Measurements from ENCODE around the gene S1PR5.
"Not testable (repeated sequence)": the region's sequence is repeated elsewhere in the genome, so short reads cannot be mapped to it uniquely, and the experiment has no call there.

S1PR5 gene

DNA sequence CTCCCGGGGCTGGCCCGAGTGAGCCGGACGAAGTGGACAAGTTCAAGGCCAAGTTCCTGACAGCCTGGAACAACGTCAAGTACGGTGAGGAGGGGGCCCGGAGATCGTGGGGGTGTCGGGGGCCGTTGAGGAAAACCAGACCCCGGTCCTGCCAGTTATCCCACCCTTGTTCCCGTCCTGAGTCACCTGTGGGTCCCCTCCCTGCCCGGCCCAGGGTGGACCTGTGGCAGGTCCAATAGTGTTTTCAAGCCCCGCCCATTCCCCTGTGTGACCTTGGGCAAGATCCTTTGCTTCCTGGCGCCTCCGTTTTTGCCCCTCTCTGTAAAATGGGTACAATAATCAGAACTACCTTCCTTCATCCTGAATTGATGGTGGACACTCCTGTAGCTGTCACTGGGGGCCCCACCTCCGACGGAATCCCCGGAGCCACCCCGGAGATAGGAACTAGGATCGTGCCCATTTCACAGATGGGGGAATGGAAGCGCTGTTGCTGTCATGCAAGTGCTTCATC, 27.1 kb upstream of the S1PR5 start:
- DNase-seq, result peak in 3 of 4 experiments; percentile 20 to 43 (median 26)

- DNase-seq, result peak; percentile 78 to 92 (median 89)
Observed at GRCh38 chr19:10543420-10544241, 26.4 kb upstream of the S1PR5 start, which contains the start of gene ATG4D. Gene ATG4D, plus strand, starts transcription at chr19:10543904. Its CDS starts 187 bp downstream, at chr19:10544091.

- DNase-seq, result no peak
Observed at GRCh38 chr19:10543059-10543419, 25.8 kb upstream of the S1PR5 start.

- DNase-seq, result peak in 2 of 4 experiments; percentile 33 to 50
Observed at GRCh38 chr19:10539016-10539415, 21.8 kb upstream of the S1PR5 start.

- peak in 3 of 4 experiments; percentile 28 to 47 (median 32) for DNase-seq
Observed at GRCh38 chr19:10538204-10538983, 21.1 kb upstream of the S1PR5 start.

DNA sequence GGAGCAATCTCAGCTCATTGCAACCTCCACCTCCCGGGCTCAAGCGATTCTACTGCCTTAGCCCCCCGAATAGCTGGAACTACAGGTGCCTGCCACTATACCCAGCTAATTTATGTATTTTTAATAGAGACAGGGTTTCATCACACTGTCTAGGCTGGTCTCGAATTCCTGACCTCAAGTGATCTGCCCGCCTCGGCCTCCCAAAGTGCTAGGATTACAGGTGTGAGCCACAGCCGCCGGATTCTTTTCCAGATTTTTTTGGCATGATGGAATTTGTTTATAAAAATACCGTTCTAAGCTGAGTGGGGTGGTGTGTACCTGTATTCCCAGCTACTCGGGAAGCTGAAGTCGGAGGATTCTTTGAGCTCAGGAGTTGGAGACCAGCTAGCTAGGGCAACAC, 20.4 kb upstream of the S1PR5 start:
- DNase-seq, result no peak

- no peak for DNase-seq
Observed at GRCh38 chr19:10535613-10536012, 18.4 kb upstream of the S1PR5 start.

GRCh38 chr19:10533646-10534386, 16.6 kb upstream of the S1PR5 start:
- no peak for DNase-seq

- DNase-seq, result no peak
Observed at GRCh38 chr19:10532457-10532856, 15.2 kb upstream of the S1PR5 start.

DNA sequence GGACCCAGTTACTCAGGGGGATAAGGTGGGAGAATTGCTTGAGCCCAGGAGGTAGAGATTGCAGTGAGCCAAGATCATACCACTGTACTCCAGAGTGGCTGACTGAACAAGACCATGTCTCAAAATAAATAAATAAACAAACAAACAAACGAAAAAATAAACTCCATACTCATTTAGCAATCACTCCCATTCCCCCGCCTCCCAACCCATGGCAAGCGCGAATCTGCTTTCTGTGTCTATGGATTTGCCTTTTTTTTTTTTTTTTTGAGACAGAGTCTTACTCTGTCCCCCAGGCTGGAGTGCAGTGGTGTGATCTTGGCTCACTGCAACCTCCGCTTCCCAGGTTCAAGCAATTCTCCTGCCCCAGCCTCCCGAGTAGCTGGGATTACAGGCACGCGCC, 9.6 kb upstream of the S1PR5 start:
- not testable (repeated sequence) for DNase-seq

GRCh38 chr19:10525636-10526035, 8.4 kb upstream of the S1PR5 start:
- DNase-seq, result no peak

DNA sequence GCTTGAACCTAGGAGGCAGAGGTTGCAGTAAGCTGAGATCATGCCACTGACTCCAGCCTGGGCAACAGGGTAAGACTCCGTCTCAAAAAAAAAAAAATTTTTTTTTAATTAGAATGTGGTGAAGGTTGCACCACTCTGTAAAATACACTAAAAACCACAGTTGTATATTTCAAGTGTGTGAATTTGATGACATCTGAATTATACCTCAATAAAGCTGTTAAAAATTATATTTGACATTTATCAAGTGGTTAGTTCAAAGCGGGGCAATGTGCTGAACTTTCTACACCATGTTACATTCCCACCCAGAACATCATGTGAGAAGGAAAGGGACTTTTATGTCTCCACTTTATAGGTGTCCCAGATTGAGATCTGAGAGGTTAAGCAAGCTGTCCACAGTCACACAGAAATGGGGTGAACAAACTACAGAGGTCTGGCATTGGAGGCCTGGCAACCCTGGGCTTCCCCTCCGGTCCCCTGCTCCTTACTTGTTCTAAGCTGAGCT, 5.9 kb upstream of the S1PR5 start:
- DNase-seq, result no peak

DNA sequence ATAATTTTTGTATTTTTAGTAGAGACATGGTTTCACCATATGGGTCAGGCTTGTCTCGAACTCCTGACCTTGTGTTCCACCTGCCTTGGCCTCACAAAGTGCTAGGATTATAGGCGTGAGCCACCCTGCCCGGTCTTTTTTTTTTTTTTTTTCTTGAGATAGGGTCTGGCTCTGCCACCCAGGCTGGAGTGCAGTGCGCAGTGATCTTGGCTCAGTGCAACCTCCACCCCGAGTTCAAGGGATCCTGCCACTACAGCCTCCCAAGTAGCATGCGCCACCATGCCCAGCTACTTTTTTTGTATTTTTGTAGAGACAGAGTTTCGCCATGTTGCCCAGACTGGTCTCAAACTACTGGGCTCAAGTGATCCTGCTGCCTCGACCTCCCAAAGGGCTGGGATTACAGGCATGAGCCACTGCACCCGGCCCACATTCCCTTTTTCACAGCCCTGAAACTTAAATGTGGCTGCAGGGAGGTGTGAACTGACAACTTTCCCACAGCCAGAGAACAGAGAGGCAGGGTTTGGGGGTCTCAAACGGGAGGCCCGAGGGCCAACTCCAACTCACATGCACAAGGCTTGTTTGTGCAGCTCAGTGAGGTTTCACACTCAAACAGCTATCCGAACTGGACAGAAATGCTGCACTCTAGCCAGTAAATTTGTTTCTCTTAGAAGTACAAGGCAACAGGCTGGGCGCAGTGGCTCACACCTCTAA, 4.4 kb upstream of the S1PR5 start:
- DNase-seq, result no peak

DNA sequence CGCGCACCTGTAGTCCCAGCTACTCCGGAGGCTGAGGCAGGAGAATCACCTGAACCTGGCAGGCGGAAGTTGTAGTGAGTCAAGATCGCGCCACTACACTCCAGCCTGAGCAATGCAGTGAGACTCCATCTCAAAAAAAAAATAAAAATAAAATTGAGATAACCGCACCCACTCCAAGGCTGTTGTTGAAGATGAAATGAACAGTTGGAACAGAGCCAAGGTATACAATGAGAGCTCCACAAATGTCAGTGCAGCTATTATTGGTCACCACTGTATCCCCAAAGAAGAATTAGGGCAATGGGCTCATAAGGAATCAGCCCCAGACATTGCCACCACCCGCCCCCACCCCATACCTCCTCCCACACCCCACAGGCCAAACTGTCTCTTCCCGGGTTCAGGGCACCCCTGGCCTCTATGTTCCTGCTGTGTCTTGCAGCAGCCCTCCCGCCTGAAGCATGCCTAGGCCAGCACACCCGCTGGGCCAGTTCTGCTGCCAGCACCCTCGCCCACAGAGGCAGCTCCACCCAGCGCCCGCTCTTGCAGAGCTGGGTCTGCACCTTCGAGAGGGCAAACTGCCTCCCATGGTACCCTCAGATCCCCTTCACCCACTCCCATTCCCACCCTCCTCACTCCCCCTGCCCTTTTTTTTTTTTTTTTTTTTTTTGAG, 3.5 kb upstream of the S1PR5 start:
- no peak for DNase-seq

DNA sequence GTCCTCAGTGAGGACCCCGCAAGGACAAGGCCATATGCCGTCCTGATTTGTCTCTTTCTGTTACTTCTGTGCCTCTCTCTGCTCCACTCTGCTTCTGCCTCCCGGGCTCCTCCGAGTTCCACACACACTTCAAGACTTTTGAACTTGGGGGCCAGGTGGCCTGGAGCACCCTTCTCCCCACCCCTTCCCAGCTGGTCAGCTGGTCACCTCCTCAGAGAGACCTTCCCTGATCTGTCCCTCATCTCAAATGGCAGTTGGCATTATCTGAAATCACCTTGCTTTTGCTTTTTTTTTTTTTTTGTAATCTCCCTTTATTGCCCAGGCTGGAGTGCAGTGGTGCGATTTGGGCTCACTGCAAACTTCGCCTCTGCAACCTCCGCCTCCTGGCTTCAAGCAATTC, 2.2 kb upstream of the S1PR5 start:
- no peak for DNase-seq

DNA sequence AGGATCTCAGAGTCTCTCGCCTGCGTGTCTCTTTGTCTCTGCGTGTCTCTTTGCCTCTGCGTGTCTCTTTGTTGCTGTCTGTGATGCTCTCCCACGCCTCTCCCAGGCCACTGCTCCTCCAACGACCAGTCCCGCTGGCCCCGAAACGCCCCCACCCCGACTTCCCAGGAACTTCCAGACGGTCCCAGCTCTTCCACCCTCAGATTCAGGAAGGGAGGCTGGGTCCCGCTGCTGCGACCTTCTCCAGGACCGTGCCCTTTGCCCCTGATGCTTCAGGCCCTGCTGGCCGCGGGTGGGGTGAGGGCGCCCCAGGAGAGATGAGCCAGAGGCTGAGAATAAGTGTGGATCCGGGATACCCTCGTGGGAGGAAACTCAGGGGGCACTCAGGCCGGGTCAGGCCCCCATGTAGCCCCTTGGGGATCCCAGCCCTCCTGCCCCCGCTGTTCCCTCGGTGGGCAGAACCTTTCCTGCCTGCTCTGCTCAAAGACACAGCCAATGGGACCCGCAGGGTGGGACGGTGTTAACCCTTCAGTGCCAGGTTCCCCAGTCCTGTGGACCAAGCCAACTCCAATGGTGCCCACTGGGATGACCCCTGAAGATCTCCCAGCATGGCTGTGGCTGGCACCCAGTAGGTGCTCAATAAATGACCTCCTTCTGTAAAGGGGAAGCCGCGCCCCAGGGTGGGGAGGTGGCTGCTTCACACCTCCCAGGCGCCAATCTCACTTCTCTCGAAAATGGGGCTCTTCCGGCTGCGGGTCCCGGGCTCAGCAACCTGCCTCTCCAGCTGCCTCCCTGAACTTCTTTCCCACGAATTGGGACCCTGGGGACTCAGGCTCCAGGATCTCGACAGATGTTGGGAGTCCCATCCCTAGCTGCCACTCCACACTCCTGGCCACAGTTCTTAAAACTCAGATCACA, 1.5 kb upstream of the S1PR5 start:
- DNase-seq, result peak in 2 of 4 experiments; percentile 30 to 33

DNA sequence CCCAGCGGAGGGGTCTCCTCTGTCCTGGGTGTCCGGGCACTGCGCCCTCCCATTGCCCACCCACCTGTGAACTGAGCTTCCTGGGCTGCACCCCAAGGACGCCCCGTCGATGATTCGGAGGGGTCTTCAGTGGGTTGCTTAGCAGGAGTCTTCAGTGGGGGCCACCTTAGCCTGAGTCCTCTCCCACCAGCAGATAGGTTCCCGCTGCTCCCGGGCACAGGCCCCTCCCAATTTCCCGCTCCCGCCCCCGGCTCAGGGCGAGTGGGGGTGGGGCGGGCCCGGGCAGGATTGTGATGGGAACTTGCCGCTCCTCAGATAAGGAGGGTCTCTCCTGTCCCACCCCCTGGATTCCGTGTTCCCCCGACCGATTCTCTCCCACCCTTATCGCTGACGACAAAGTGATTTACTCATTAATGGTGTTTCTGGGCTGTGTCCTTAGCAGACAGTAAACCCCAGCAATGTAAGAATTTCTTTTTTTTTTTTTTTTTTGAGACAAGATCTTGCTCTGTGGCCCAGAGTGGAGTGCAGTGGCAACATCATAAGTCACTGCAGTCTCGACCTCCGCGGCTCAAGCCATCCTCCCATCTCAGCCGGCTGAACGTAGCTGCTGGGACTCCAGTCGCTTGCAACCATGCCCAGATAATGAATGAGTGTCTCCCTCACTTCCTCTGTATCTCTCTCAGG, 655 bp upstream of the S1PR5 start:
- DNase-seq, result peak in 3 of 4 experiments; percentile 15 to 37 (median 25)

GRCh38 chr19:10516671-10517286, 468 bp downstream of the S1PR5 start:
- DNase-seq, result no peak

GRCh38 chr19:10516064-10516385, 1.2 kb downstream of the S1PR5 start:
- DNase-seq, result no peak
